Gastrocnemius medialis (tissue), 4 donors: ENCODE measurements around the gene GNAI2.

Source experiments
- CTCF ChIP-seq, 5 experiments: fragments of 450-650 bp in 3 of 5; fragments of 200-600 bp in 2 of 5; sonication (generic) in 2 of 5; IDR thresholded peaks in 4 of 5; conservative IDR thresholded peaks in 1 of 5; 1 replicate in 4 of 5; 2 replicates in 1 of 5; pipeline ENCODE4 v1.5.1; 2016 to 2019; ENCODE audit warnings: antibody characterized with exemption in 5 of 5, mild to moderate bottlenecking in 3 of 5, moderate library complexity in 3 of 5
- POLR2A ChIP-seq, 2 donors: fragments of 450-650 bp; IDR thresholded peaks; one replicate each; pipeline ENCODE4 v1.6.1; 2017; ENCODE audit warnings: antibody characterized with exemption in 2 of 2, mild to moderate bottlenecking in 2 of 2, moderate library complexity in 2 of 2

GRCh38 chr3:50243543-50243895, 7.5 kb downstream of the GNAI2 start:
- TF ChIP-seq POLR2A (IDR thresholded peaks at IDR 0.05), result no peak
- no peak for TF ChIP-seq CTCF (IDR thresholded peaks at IDR 0.05 in 4 of 5, conservative IDR thresholded peaks at IDR 0.05 in 1 of 5)
